Central memory CD4-positive, alpha-beta T cell (primary cell): Measurements from ENCODE around the gene ADAMTS13.
A peak's percentile ranks its signal among the peaks of the same experiment; 100 is the strongest.

Source experiments
- DNase-seq: peaks from one replicate; pipeline ENCODE4 v3.0.0; 2022

The ADAMTS13 gene

DNA sequence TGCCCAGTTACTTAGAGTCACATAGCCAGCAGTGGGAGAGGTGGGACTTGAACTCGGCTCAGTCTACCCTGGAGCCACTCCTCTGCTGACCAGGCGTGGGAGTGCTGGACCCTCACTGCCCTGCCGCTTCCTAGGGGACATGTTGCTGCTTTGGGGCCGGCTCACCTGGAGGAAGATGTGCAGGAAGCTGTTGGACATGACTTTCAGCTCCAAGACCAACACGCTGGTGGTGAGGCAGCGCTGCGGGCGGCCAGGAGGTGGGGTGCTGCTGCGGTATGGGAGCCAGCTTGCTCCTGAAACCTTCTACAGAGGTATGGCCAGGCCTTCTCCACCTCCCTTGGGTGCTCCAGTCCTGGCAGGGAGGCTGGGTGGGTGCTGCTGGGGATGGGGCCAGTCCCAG, 34.2 kb downstream of the ADAMTS13 start:
- no peak for DNase-seq

DNA sequence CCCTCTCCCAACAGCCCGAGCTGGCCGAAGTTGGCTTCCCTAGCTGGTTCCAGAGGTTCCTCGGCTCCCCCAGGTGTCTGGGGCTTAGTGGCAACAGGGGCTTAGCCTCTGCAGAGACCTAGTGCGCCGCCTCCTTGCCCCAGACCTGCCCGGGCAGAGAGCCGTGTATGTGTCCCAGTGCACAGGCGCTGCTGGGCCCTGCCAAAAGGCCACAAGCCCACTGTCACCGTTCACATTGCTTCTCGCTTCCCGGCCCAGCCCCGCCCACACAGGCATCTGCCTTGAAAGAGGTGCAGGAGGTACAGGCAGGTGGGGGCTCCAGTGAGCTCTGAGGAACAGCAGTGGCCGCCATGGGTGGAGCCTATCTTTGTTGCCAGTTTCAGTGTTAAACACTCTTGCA, 35.1 kb downstream of the ADAMTS13 start:
- DNase-seq, result no peak

- DNase-seq, result no peak
Measured at GRCh38 chr9:133457748-133458147, 35.6 kb downstream of the ADAMTS13 start.

DNA sequence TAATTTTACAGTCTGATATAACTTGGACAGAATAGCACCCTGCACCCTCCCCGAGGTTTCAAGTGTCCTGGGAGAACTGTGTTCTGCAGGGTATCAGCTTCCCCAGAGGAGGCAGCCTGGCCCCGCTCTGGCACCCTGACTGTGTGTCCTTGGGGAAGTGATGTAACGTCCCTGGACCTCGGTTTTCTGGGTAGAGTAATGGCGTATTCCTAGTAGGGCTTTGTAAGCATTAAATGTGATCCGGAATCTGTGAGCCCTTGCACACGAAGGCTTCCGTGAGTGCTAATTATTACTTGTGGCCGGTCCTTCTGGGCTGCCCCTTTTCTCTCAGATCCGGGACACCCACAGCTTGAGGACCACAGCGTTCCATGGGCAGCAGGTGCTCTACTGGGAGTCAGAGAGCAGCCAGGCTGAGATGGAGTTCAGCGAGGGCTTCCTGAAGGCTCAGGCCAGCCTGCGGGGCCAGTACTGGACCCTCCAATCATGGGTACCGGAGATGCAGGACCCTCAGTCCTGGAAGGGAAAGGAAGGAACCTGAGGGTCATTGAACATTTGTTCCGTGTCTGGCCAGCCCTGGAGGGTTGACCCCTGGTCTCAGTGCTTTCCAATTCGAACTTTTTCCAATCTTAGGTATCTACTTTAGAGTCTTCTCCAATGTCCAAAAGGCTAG, 36.6 kb downstream of the ADAMTS13 start:
- no peak for DNase-seq

DNA sequence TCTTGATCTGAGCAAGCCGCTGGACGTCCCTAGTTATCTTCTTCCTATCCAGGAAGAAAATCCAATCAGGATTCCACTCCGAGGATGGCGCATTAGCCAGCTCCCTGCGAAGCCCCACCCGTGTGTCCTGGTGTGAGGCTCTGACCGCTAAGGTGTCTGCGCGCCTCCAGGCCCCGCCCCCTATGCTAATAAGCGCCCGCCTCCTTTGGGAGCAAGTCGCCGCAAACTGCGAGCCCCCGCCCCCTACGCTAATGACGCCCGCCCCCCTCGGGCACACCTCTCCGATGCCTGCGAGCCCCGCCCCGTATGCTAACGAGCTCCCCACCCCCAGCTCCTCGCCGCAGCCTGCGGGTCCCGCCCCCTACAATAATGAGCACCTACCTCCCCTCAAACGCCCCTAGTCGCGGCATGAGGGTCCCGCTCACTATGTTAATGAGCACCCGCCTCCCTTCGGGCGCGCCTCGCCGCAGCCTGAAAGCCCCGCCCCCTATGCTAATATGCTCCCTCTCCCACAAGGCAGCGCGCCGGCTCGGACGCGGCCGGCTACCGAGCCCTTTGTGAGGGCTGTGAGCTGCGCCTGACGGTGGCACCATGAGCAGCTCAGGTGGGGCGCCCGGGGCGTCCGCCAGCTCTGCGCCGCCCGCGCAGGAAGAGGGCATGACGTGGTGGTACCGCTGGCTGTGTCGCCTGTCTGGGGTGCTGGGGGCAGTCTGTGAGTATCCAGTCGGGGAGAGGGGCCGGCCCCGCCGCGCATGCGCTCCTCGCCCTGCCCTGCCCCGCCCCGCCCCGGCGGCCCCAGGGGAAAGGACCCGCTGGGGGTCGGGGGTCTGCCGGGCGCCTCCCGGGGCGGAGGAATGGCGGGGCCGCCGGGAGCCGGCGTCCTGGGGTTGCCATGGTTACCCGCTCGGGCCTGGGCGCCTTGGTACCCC, 37.6 kb downstream of the ADAMTS13 start, which contains the start of gene CACFD1:
Gene CACFD1, plus strand, starts transcription at position 503 of the 929 bp plus-strand sequence. Its CDS starts 89 bp downstream, at position 592.
- DNase-seq, result peak; percentile 86

GRCh38 chr9:133460405-133461175, 38.4 kb downstream of the ADAMTS13 start:
- no peak for DNase-seq

GRCh38 chr9:133461975-133462374, 39.8 kb downstream of the ADAMTS13 start:
- DNase-seq, result no peak

- DNase-seq, result no peak
Measured at GRCh38 chr9:133463234-133463863, 41.2 kb downstream of the ADAMTS13 start.

- DNase-seq, result no peak
Measured at GRCh38 chr9:133463864-133464615, 41.9 kb downstream of the ADAMTS13 start.

GRCh38 chr9:133464638-133465037, 42.5 kb downstream of the ADAMTS13 start:
- DNase-seq, result no peak

GRCh38 chr9:133465984-133466383, 43.8 kb downstream of the ADAMTS13 start:
- DNase-seq, result no peak

GRCh38 chr9:133467101-133467500, 44.9 kb downstream of the ADAMTS13 start:
- no peak for DNase-seq

DNA sequence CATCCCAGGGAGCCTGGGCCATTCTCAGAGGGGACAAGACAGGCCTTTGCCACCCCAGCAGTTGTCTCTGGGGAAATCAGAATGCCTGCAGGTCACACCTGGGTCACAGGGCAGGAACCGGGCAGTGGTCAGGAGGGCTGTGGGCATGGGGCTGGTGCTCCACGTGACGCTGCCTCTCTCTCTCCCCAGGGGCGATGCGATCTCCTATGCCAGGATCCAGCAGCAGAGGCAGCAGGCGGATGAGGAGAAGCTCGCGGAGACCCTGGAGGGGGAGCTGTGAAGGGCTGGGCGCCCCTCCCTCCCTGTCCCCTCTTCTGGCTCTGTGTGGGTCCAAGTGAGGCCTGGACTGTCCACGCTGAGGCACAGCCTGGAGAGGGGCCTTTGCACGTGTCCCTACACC, 46.2 kb downstream of the ADAMTS13 start:
- DNase-seq, result no peak

GRCh38 chr9:133468777-133469421, 46.7 kb downstream of the ADAMTS13 start:
- DNase-seq, result no peak

GRCh38 chr9:133470427-133470924, 48.3 kb downstream of the ADAMTS13 start:
- no peak for DNase-seq

- no peak for DNase-seq
Measured at GRCh38 chr9:133470988-133471387, 48.8 kb downstream of the ADAMTS13 start.

DNA sequence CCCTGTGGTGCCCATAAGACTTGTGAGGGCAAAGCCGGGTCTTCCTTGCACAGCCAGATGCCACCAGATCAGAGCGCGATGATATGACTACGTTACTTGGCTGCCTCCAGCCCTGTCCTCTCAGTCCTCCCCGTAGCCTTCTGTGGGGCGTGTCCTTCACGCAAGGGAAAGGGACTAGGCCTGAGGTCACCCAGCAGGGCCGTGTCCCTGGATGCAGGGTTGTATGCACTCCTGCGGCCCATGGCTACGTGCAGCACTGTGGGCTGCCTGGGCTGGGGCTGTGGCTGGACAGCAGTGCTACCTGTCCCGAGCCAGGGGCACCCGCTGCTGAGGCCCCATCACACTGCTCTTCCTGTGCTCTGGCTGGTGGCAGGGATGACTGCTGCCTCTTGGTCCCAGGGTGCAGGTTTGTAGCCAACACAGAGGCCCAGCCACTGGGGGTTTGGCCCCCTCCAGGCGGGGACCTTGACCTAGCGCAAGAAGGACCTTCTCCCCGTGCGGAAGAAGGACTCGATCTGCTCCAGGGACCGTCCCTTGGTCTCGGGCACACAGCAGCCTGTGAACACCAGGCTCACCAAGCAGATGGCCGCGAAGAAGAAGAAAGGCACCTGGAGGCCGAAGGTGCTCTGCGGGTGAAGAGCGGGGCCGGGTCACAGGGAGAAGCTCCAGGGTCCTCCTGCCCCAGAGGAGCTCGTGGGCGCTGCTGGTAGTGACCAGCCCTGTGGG, 49.5 kb downstream of the ADAMTS13 start:
- no peak for DNase-seq

DNA sequence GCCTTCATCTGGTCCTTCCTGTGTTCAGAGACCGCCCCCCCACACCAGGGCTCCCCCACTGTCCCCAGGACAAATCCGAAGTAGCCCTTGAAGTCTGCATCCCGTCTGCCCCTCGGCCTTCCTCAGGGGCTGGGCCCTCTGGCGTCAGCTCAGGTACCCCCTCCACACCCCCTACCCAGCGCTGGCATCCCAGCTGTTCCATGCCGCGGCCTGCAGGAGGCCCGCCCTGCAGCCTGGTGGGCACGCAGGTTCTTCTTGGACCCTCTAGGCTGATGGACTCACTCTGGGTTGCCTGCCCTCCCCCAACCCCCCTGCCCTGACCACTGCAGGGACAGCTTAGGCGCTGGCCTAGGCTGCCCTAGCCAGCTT, 50.1 kb downstream of the ADAMTS13 start:
- DNase-seq, result no peak

DNA sequence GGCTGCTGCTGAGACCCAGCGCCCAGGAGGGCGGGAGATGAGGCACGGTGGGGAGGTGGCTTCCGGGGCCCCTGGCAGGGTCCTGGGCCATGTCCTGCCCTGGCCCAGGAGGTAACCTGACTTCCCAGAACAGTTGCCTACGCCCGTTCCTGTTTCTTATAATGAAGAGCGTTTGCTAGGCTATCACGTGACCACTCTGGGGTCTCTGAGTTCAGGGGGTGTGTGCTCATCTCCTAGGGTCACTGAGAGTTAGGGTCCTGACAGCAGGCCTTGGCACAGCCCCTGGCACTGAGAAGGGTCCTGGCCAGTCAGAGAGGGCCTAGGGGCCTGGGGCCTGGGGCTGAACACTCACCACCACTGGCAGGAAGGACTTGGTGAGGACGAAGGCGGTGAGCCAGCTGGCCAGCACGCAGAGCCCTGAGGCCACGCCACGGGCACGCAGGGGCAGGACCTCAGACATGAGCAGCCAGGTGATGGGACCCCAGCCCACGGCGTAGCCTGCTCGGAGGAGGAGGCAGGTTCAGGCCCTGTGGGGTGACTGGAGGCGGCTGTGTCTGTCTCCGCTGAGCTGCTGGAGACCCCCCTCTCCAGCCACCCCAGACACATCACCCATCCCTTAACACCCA, 50.7 kb downstream of the ADAMTS13 start:
- DNase-seq, result no peak

DNA sequence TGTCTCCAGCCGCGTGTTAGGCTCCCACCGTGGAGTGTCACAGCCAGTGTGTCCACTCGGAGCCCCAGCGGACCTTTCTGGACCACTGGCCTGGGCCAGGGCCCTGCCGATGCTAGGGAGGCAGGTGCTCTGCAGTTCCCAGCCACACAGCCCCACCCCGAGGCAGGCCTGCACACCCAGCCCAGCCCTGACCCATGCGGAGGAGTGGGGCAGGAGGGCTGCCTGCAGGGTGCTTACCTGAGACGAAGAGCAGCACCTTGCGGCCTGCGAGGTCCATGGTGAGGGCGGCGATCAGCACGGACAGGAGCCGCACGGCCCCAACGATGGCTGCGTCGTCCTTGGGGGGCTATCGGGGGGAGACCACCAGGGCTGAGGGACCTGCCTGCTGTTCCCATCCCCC, 51.6 kb downstream of the ADAMTS13 start:
- no peak for DNase-seq
